ENCODE measurements around the gene SPACA5. TPM values are rescaled to one million over a fixed set of nuclear protein-coding genes. Genes with fewer than 3 reads are reported as not detected.

SPACA5 gene
- total RNA-seq, 2 experiments from 2014 or later, result not detected

- no peaks in the 10 kb centered on the region for H3K9me3 ChIP-seq (ENCODE audit: low read length)
- no peak overlapping the region for H3K27ac ChIP-seq (ENCODE audit: low read depth, low read length, poor library complexity, severe bottlenecking)
- H3K79me2 ChIP-seq (ENCODE audit: insufficient read depth, low read depth, low read length), result no peaks in the 10 kb centered on the region
- no peak overlapping the region for H3K4me3 ChIP-seq (ENCODE audit: low read depth, low read length, poor library complexity, severe bottlenecking)
- no peak overlapping the region for H2AFZ ChIP-seq (ENCODE audit: low read length)
- ChIA-PET CTCF (ENCODE audit: unreplicated experiment) (no interaction called here), POLR2A (no interaction called here)
- H3K36me3 ChIP-seq (ENCODE audit: insufficient read depth, low read length), result no peaks in the 10 kb centered on the region
- no peaks in the 10 kb centered on the region for H3K9me2 ChIP-seq (ENCODE audit: insufficient read depth, low read length)
- no peak for DNase-seq (ENCODE audit: low spot score)
- no peaks in the 10 kb centered on the region for H4K20me1 ChIP-seq (ENCODE audit: insufficient read depth, low read length)
- TF ChIP-seq EZH2phosphoT487 (IDR thresholded peaks at IDR 0.05; ENCODE audit: borderline replicate concordance, low read depth, low read length), result no peak
- TF ChIP-seq CTCF (conservative IDR thresholded peaks at IDR 0.05; ENCODE audit: low read length), result no peak
- BruUV-seq (replicated peaks), result no TSS peak
- no peak overlapping the region for H3K4me2 ChIP-seq (ENCODE audit: low read length)
- intact Hi-C loops (cut with micrococcal nuclease; ENCODE audit: unreplicated experiment), result no loop called here
- no peaks in the 10 kb centered on the region for H3K4me1 ChIP-seq (ENCODE audit: insufficient read depth, low read length, poor library complexity, severe bottlenecking)
Measured at GRCh38 chrX:48043056-48043455, 36.3 kb downstream of the SPACA5 start.

DNA sequence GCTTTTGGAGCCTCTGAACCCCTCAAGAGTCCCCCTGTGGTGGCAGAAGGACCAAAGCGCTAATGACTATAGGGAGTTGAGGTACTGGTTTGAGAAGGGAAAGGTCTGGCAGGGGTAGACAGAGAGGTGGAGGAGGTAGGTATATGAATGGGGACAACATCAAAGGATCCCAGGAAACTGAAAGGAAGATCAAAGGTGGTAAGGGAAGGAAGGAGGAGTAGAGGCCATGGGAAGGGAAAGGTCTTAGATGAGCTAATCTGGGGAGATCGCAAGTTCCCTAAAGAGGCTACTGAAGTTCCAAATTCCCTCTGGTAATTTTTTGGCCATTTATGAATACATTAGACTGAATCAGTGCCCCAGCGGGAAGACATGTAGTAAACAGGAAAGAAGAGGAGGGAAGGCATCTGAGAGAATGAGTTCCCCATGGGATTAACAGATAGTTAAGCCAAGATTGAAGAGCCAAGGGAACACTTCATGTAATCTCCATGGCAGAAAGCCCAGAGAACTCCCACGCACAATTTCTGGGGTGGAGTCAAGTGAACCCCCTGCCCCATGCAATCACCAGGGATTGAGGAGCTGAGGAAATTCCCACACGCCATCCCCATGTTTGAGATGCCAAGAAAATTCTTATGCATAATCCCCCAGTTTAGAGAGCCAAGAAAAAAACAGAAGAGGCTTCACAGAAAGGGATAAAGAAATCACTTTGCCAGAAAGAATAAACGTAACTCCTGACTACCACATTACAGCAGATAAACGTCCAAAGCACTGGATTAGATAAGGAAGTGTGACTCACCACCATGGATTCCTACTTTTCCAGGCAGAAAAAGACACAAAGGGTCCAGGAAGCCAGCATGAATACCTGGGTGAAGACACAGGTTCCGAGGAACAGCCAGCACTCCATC, 38.9 kb downstream of the SPACA5 start:
- Histone ChIP-seq H2AFZ (ENCODE audit: low read length) (no peak overlapping the region), H3K9me2 (ENCODE audit: insufficient read depth, low read length) (no peaks in the 10 kb centered on the region), H3K4me3 (ENCODE audit: low read depth, low read length, poor library complexity, severe bottlenecking) (no peak overlapping the region), H3K9me3 (ENCODE audit: low read length) (no peaks in the 10 kb centered on the region), H3K79me2 (ENCODE audit: insufficient read depth, low read depth, low read length) (no peaks in the 10 kb centered on the region), H4K20me1 (ENCODE audit: insufficient read depth, low read length) (no peaks in the 10 kb centered on the region), H3K4me1 (ENCODE audit: insufficient read depth, low read length, poor library complexity, severe bottlenecking) (no peaks in the 10 kb centered on the region), H3K4me2 (ENCODE audit: low read length) (no peak overlapping the region), H3K27ac (ENCODE audit: low read depth, low read length, poor library complexity, severe bottlenecking) (no peak overlapping the region), H3K36me3 (ENCODE audit: insufficient read depth, low read length) (no peaks in the 10 kb centered on the region)
- BruUV-seq (replicated peaks), result no TSS peak
- TF ChIP-seq CTCF (conservative IDR thresholded peaks at IDR 0.05; ENCODE audit: low read length) (no peak), EZH2phosphoT487 (IDR thresholded peaks at IDR 0.05; ENCODE audit: borderline replicate concordance, low read depth, low read length) (no peak)
- POLR2A ChIA-PET, result no interaction called here
- intact Hi-C loops (cut with micrococcal nuclease; ENCODE audit: unreplicated experiment), result no loop called here
- CTCF ChIA-PET (ENCODE audit: unreplicated experiment), result no interaction called here
- no peak for DNase-seq (ENCODE audit: low spot score)

GRCh38 chrX:48046846-48047245, 40.1 kb downstream of the SPACA5 start:
- Histone ChIP-seq H2AFZ (ENCODE audit: low read length) (no peak overlapping the region), H3K4me3 (ENCODE audit: low read depth, low read length, poor library complexity, severe bottlenecking) (no peak overlapping the region), H4K20me1 (ENCODE audit: insufficient read depth, low read length) (no peaks in the 10 kb centered on the region), H3K4me1 (ENCODE audit: insufficient read depth, low read length, poor library complexity, severe bottlenecking) (no peaks in the 10 kb centered on the region), H3K27ac (ENCODE audit: low read depth, low read length, poor library complexity, severe bottlenecking) (no peak overlapping the region), H3K9me3 (ENCODE audit: low read length) (no peaks in the 10 kb centered on the region), H3K36me3 (ENCODE audit: insufficient read depth, low read length) (no peaks in the 10 kb centered on the region), H3K79me2 (ENCODE audit: insufficient read depth, low read depth, low read length) (no peaks in the 10 kb centered on the region), H3K9me2 (ENCODE audit: insufficient read depth, low read length) (no peaks in the 10 kb centered on the region), H3K4me2 (ENCODE audit: low read length) (no peak overlapping the region)
- ChIA-PET POLR2A (no interaction called here), CTCF (ENCODE audit: unreplicated experiment) (no interaction called here)
- BruUV-seq (replicated peaks), result no TSS peak
- TF ChIP-seq EZH2phosphoT487 (IDR thresholded peaks at IDR 0.05; ENCODE audit: borderline replicate concordance, low read depth, low read length) (no peak), CTCF (conservative IDR thresholded peaks at IDR 0.05; ENCODE audit: low read length) (no peak)
- intact Hi-C loops (cut with micrococcal nuclease; ENCODE audit: unreplicated experiment), result no loop called here
- no peak for DNase-seq (ENCODE audit: low spot score)

Measured in OCI-LY7 (cell line).